Measurements from ENCODE around the gene CHST3. TPM values are rescaled to one million over a fixed set of nuclear protein-coding genes. Genes with fewer than 3 reads are reported as not detected.
"Not testable (repeated sequence)": the region's sequence is repeated elsewhere in the genome, so short reads cannot be mapped to it uniquely, and the experiment has no call there.

Gene CHST3
- total RNA-seq, 2 experiments from 2014 or later = 0.21 TPM

DNA sequence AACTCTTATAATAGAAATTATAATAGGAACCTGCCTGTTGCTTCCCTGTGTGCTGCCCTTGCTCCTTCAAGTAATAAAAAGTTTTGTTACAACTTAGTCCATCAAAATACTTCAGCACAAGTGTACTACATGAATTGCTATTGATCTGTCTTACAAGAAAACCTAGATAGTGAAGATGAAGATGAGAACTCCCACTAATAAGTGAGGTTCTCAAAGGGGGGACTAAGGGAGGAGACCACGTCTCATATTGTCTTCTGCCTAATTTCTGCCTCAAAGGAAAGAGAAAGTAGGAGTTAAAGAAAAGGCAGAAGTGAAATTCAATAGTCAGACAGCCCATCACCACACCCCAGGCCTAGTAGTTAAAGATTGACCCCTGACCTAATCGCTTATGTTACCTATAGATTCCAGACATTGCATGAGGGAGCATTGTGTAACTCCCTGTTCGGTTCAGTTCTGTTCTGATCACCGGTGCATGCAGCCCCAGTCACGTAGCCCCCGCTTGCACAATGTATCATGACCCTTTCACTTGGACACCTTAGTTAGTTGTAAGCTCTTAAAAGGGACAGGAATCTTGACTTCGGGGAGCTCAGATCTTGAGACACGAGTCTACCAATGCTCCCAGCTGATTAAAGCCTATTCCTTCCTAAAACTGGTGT lies 18.2 kb upstream of the CHST3 start:
- ChIA-PET POLR2A (no interaction called here), CTCF (no interaction called here)

DNA sequence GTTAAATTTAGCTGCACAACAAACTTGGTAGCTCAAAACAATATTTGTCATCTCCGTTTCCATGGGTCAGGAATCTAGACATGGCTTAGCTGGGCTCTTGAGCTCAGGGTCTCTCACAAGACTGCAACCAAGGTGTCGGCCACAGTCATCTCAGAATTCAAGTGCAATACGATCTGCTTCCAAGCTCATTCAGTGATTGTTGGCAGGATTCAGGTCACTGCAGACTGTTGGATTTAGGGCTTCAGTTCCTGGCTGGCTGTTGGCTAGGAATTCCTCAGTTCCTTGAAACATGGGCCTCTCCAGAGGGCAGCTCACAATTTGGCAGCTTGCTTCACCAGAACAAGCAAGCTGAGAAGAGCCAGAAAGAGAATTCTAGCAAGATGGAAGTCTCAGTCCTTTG lies 17.5 kb upstream of the CHST3 start:
- POLR2A ChIA-PET = no interaction called here
- CTCF ChIA-PET = no interaction called here

DNA sequence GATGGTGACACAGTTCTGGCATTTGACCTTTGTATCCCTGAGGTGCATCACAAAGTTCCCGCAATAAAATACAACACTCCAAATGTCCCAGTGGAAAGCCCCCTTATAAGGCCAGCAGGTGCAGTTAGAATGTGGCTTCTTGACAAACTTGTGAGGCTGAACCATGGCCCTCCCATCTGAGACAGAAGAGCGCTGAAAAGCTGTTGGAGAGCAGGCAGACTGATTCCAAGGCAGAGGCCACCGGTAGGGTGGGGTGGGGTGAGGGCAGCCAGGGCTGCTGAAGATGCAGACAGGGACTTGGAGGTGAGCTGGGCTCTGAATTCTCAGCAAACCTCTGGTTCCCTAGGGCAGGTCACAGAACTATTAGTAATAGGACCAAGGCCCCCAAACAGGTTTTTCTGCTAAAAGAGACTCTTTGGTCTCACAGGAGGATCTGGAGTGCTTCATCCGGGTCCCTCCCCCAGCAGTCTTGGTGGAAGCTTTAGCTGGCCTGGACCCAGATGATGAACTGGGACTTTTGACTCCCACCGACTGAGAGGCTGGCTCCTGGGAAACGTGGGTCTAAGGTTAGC lies 15.6 kb upstream of the CHST3 start:
- ChIA-PET CTCF (no interaction called here), POLR2A (no interaction called here)

DNA sequence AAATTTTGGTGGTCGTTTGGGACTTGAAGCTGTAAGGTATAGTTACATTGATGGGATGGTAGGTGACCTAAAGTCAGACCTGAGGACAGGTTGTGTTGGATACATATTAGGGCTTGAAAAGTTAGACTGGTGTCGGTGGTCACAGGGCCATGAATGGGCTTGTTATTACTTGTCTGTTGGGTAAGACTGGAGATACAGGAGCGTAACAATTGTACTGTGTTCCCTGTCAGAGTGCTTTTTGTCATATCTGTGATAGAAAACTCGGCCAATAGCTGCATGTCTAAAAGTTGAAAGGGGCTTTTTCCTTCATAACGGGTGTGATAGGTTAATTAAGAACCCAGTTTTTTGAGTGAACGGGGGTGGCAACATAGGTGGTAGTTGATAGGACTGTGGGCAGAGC lies 13.5 kb upstream of the CHST3 start:
- POLR2A ChIA-PET = no interaction called here
- CTCF ChIA-PET = interaction anchor here (1.1 kb wide), 1 partner anchor 27 kb away, joined by 3 read pairs; no protein-coding TSS in a partner anchor

DNA sequence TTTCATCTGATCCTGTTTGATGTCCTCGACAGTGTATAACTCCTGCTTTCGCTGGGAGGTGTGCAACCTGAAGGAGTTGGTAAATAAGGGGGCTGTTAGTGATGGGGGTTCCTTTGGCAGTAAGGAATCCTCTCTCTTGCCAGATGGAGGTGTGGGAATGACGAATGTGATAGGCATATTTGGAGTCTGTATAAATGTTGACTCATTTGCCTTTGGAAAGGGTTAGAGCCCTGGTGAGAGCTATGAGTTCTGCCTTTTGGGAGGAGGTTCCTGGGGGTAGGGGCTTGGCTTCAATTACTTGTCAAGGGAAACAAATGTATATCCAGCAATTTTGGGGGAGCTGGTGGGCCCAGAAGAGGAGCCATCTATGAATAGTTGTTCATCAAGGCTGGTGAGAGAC lies 11.4 kb upstream of the CHST3 start:
- ChIA-PET POLR2A (no interaction called here), CTCF (interaction anchor here (1.1 kb wide), 1 partner anchor 56 kb away, joined by 3 read pairs; no protein-coding TSS in a partner anchor)

DNA sequence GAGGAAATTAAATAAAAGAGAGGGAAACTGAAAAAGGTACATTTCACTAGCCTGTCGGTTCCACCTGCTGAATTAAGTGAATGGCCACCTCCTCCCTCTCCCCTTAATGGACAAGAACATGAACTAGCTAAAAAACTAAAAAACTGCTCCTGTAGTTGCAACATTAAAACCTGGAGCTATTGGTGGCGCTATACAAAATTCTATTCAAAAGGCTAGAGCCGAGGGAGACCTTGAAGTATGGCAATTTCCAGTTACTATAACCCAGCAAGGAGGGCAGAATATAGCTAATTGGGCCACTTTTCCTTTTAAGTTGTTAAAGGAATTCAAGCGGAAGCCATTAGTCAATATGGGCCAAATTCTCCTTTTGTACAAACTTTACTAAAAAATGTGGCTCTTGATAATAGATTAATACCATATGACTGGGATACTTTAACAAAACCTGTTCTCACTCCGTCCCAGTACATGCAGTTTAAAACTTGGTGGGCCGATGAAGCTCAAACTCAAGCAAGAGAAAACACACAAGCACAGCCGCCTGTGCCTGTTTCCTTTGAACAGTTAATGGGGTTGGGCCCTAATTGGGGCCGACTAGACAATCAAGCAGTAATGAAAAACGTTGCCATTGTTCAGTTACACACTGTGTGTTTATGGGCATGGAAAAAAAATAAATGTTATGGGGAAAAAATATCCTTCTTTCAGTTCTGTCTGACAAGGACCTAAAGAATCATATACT lies 6.5 kb upstream of the CHST3 start:
- POLR2A ChIA-PET = no interaction called here
- CTCF ChIA-PET = interaction anchor here (1.5 kb wide), 1 partner anchor 91 kb away, joined by 4 read pairs; no protein-coding TSS in a partner anchor

DNA sequence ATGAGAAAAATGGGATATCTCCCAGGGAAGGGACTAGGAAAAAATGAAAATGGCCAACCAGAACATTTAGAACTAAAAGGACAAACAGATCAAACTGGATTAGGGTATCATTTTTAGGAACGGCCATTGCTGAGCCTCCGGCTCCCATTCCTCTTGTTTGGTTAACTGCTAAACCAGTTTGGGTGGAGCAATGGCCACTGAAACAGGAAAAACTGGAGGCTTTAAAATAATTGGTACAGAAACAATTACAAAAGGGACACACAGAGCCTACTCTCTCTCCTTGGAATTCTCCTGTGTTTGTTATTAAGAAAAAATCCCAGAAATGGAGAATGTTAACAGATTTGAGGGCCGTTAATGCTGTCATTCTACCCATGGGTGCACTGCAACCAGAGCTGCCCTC lies 4.7 kb upstream of the CHST3 start:
- ChIA-PET POLR2A (no interaction called here), CTCF (no interaction called here)

DNA sequence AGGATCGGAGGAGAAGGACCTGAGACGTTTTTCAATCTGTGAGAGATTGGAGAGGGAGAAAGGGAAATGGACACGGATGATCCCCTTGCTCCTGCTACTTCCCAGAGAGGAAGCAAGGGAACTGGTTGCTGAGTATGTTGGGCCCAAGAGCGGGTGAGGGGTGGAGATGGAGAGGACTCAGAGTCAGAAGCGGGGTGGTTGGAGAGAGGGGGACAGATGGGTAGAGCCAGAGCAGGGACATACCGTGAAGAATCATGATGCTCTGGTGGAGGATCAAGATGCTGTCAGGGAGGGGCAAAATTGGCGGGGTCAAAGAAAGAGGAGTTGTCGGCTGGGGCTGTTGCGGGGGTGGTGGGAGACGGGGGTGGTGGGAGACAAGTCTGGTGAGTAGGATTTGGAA lies 2.4 kb upstream of the CHST3 start:
- ChIA-PET POLR2A (no interaction called here), CTCF (no interaction called here)

DNA sequence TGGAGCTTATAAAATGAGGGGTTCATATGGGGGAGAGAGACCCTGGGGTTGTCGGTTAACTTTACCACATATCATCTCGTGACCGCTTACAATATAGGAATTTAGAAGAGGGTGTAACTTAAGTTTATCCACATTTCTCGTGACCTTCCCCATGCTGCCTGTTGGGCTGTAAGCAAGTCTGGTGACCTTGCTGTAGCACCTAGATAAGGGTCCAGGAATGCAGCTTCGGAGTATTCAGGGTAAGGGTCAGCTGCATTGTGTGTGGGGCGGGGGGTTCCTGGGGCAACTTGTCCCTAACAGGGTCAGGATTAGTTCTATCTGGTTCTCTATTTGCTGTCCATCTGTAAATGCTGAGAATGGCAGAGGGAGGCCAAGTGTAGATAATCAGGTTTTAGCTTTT lies 1.3 kb upstream of the CHST3 start:
- CTCF ChIA-PET = no interaction called here
- POLR2A ChIA-PET = no interaction called here

DNA sequence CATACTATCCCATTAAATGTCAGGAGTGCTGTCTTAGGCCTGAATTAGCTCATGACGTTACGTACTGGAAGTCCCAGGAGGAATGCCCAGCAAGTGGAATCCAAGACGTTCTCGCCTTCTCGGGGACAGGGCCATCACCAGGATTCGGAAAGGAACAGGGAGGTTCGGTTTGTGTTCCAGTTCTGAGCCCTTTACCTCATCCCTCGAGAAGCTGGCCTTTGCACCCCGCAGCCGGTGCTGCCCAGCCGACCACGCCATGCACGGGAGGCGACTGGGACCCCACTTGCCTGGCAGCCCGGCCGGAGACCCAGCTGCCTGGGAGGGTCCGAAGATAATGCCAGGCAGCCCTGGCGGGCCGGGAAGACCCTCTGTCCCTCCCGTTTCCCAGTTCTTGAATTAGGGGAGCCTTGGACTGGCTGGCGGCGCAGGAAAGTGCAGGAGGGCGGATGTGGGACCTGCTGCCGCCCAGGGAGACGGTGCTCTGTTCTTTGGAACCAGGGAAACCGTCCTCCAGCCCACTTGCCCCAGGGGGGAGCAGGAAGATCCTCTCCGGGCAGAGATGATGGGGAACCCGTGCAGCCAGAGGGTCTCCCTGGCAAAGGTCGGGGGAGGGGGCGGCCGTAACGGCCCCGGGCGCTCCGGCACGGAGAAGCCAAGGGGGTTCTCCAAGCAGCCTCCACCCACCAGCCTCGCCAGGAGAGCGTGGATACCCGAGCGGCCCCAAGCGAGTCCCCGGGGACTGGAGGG lies 671 bp upstream of the CHST3 start:
- ChIA-PET CTCF (no interaction called here), POLR2A (interaction anchor here (1.0 kb wide), 1 partner anchor 260 kb away, joined by 4 read pairs; no protein-coding TSS in a partner anchor)

DNA sequence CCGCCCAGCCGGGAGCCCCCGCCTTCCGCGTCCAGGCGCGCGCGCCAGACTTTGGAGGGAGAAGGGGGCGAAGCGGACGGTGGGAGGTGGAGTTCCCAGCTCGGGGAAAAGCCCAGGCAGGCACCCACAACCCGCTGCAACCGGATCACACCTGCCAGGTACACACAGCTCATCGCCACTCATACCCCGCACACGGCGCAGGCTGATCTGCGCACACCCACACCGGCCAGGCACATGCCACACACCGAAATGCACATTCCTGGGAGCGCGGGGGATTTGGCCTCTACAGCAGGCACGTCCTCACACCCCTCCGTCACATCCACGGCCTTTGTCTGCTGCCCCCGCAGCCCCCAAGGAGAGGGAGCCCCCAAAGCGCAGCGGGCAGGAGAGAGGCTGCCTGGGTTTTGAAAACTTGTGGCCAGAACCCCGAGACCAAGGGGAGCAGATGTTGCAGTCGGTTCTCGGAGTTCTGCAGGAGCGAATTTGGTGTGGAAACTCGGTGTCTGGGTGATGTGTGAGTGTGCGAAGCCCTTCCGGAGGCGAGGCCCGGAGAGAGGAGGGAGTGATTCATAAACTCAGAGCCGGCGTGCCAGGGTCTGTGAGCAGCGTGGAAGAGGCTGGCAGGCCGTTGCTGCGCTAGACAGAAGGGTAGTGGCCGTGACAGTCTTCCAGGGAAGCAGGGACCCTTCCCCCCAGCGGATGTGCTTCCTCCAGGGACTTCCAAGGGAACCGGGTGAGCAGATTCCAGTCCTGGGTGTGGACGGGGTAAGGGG lies 734 bp downstream of the CHST3 start:
- CTCF ChIA-PET = no interaction called here
- POLR2A ChIA-PET = no interaction called here

DNA sequence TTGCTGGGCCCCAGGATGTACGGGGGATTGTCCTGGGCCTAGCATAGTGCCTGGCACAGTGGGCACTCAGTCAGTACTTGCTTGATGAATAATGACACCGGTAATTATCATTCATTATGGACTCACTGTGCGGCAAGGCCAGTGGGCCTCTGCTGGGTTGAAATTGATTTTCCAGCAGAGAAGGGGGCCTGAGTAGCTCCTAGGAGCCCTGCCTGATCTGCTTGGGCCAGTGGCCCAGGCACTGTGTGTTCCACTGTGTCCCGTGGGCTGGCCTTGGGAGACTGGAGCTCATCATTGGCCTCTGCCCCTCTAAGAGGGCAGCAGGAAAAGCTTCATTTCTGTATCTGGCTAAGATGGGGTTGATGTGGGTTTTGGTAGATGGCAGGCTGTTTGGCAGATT lies 1.4 kb downstream of the CHST3 start:
- CTCF ChIA-PET = no interaction called here
- POLR2A ChIA-PET = no interaction called here

DNA sequence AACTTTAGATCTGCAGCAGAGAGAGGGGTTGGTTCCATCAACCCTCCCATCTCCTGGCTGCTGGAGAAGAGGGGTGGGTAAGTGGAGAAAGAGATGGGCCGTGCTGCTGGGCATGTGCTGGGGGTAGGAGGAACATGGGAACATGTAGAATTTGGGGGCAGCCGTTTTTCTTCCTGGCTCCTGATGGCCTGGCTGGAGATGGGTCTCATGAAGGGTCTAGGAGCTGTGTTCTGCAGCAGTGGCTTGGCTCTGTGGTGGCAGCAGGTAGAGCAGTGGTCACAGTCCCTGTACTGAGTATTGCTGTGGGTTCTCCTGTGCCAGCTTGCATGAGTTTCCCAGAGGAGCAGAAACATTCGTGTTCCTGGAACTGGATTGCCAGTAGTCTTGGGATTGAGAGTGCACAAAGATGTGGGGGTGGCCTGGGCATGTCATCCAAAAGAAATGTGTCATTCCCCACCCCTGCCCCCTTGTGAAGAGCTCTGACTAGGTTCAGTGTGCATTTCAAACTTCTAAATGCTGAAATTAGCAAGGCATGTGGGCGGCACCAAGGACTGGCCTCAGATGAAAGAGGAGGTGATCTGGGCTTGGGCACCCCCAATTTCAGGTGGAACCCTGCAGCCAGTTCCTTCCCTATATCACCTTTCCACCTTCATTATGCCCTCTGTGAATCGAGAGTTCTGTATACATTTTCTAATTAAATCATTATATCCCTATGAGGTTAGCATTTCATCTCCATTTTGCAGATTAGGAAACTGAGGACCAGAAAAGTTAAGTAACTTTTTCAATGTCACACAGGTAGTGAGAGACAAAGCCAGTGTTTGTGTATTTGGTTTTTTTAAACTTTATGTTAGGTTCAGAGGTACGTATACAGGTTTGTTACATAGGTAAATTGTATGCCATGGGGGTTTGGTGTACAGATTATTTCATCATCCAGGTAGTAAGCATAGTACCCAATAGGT lies 2.1 kb downstream of the CHST3 start:
- ChIA-PET CTCF (interaction anchor here (0.6 kb wide), 1 partner anchor 911 kb away, joined by 4 read pairs; no protein-coding TSS in a partner anchor), POLR2A (interaction anchor here (0.5 kb wide), 1 partner anchor 255 kb away, joined by 3 read pairs; no protein-coding TSS in a partner anchor)

DNA sequence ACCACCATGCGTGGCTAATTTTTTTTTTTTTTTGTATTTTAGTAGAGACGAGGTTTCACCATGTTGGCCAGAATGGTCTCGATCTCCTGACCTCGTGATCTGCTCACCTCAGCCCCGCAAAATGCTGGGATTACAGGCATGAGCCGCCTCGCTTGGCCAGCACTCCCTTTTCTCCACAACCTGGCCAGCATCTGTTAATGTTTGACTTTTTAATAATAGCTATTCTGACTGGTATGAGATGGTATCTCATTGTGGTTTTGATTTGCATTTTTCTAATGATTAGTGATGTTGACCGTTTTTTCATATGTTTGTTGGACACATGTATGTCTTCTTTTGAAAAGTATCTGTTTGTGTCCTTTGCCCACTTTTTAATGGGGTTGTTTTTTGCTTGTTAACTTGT lies 3.8 kb downstream of the CHST3 start:
- CTCF ChIA-PET = interaction anchor here (0.6 kb wide), 1 partner anchor 88 kb away, joined by 3 read pairs; no protein-coding TSS in a partner anchor
- POLR2A ChIA-PET = not testable (repeated sequence)

DNA sequence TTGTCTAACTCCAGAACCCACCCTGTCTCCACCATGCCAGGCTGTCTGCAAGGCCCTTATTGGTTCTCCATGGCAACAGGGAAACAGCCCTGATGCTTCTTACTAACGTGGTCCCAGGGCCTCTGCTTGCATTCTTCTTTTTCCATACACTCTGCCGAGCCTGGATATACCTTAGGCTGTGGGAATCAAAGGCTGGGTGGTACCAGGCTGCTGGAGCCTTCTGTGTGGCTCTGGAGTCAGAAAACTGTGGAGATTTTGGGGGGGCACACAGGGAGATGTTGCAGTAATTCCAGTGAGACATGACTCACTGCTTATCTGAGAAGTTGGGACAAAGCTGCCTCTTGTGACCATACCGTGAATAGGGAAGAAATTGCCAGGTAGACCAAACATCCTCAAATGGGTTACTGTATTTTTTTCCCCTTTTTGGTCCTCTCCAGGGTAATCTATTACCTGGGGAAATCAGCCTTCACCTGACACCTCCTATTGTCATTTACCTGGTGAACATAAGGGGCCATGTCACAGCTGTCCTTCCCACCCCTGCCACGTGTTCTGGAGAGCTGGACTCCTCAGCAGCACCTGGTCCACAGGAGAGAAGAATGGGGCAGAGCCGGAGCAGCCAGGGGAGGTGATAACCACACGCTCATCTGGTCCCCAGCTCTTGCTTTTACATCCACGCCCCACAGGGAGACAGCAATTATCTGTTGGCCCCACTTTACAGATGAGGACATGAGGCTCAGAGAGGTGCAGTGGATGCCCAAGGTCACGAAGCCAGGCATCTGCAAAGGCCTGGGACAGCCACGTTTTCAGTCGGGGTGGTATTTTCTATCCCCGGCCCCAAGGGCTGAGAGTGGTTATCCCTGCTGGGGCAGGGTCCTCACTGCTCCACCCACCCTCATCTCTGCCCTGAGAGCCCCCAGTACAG lies 4.6 kb downstream of the CHST3 start:
- ChIA-PET POLR2A (no interaction called here), CTCF (no interaction called here)

DNA sequence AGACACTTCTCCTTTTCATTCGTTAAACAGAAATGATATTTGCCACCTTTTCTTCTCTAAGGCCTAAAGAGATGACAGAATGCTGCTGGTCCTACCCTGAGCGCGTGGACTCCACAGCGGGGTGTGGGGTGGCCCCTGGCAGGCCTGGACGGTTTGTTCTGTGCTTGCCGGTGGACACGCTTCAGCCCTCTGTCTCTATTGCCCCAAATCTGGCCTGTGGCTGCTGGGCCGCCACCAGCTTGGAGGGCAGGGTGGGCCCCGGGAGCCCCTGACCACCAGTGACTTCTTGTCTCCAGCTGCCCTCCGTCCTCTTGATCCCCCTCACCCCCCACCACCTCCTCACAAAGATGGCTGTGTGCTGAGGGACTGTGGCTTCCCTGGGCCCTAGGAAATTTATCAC lies 5.7 kb downstream of the CHST3 start:
- ChIA-PET POLR2A (no interaction called here), CTCF (interaction anchor here (0.6 to 1.4 kb wide), 2 partner anchors 51 to 79 kb away, joined by 4 to 6 read pairs; no protein-coding TSS in a partner anchor)

DNA sequence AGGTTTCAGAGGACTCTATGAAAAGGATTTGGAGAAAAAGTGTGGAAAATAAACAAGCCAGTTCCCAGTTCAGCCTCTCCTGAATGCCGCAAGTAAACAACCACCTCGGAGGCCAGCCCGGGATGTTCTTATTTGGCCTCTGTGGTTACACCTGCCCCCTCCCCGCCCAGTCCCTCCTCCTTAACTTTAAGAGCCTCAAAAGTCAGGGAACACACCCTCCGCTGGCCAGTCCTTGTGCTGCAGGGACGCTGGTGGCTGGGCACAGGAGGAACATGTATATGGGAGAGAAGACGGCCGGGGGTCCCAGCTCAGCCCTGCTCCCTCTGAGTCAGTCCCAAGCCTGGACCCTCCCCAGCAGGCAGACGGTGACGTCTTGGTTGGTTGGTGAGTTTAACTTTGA lies 6.1 kb downstream of the CHST3 start:
- POLR2A ChIA-PET = no interaction called here
- CTCF ChIA-PET = interaction anchor here (0.6 to 1.4 kb wide), 2 partner anchors 51 to 79 kb away, joined by 4 to 6 read pairs; no protein-coding TSS in a partner anchor

Data from activated CD8-positive, alpha-beta memory T cell treated with anti-CD3 and anti-CD28 coated beads for 36 hours (primary cell).